Ectodermal cell (in vitro differentiated cells): Measurements from ENCODE around the gene KLHL9.

Experiments used
- H3K27ac ChIP-seq: 2 replicates; pipeline ENCODE4 v1.7.0; 2013; ENCODE audit warnings: mild to moderate bottlenecking, low read depth, low read length; ENCODE audit not compliant: insufficient read depth, poor library complexity, severe bottlenecking
- H3K27me3 ChIP-seq: 2 replicates; pipeline ENCODE4 v1.7.0; 2013; ENCODE audit warnings: mild to moderate bottlenecking, low read length; ENCODE audit not compliant: insufficient read depth, control insufficient read depth, poor library complexity, severe bottlenecking
- H3K36me3 ChIP-seq: one replicate; pipeline ENCODE4 v1.7.0; 2013; ENCODE audit warnings: low read length; ENCODE audit not compliant: control insufficient read depth, insufficient read depth
- H3K4me1 ChIP-seq: one replicate; pipeline ENCODE4 v1.7.0; 2013; ENCODE audit warnings: low read length; ENCODE audit not compliant: control insufficient read depth, insufficient read depth
- H3K4me3 ChIP-seq: 2 replicates; pipeline ENCODE4 v1.7.0; 2013; ENCODE audit warnings: low read depth, low read length, control low read depth; ENCODE audit not compliant: insufficient read depth
- H3K9me3 ChIP-seq: 2 replicates; pipeline ENCODE4 v1.7.0; 2013; ENCODE audit warnings: mild to moderate bottlenecking, low read length, moderate library complexity; ENCODE audit not compliant: control insufficient read depth
- WGBS, 2 experiments: methylation state at CpG; one replicate each; pipeline ENCODE4 v1.1.7; 2013; ENCODE audit warnings: missing lambda C conversion rate in 2 of 2; 5-methylcytosine and 5-hydroxymethylcytosine counted together

KLHL9 gene

GRCh38 chr9:21287280-21287679 lies 47.9 kb downstream of the KLHL9 start:
- Histone ChIP-seq H3K4me1 (no peaks in the 10 kb centered on the region), H3K27ac (no peak overlapping the region), H3K9me3 (no peaks in the 10 kb centered on the region), H3K27me3 (no peaks in the 10 kb centered on the region), H3K36me3 (no peaks in the 10 kb centered on the region), H3K4me3 (no peak overlapping the region)
- 83 to 95% methylated on average over 3 of the region's 3 CpGs for WGBS, 2 experiments

- H3K27me3 ChIP-seq, result no peaks in the 10 kb centered on the region
- H3K36me3 ChIP-seq, result no peaks in the 10 kb centered on the region
- no peaks in the 10 kb centered on the region for H3K4me1 ChIP-seq
- no peak overlapping the region for H3K4me3 ChIP-seq
- H3K27ac ChIP-seq, result no peak overlapping the region
- no peaks in the 10 kb centered on the region for H3K9me3 ChIP-seq
- WGBS, 2 experiments, result 74 to 87% methylated on average over 4 of the region's 5 CpGs
Observed at GRCh38 chr9:21286659-21287058, 48.5 kb downstream of the KLHL9 start.

- WGBS, 2 experiments, result 93 to 94% methylated on average over 5 of the region's 5 CpGs
- Histone ChIP-seq H3K9me3 (no peaks in the 10 kb centered on the region), H3K36me3 (no peaks in the 10 kb centered on the region), H3K4me3 (no peak overlapping the region), H3K4me1 (no peaks in the 10 kb centered on the region), H3K27me3 (no peaks in the 10 kb centered on the region), H3K27ac (no peak overlapping the region)
Observed at GRCh38 chr9:21286099-21286498, 49.1 kb downstream of the KLHL9 start.

- Histone ChIP-seq H3K9me3 (no peaks in the 10 kb centered on the region), H3K4me3 (no peak overlapping the region), H3K27me3 (no peaks in the 10 kb centered on the region), H3K27ac (no peak overlapping the region), H3K4me1 (no peaks in the 10 kb centered on the region), H3K36me3 (no peaks in the 10 kb centered on the region)
- 97 to 98% methylated on average over 2 of the region's 2 CpGs for WGBS, 2 experiments
Observed at GRCh38 chr9:21281275-21281674, 53.9 kb downstream of the KLHL9 start.
